K562 (cell line): ENCODE measurements around the gene SRGAP3. TPM values are rescaled to one million over a fixed set of nuclear protein-coding genes. Genes with fewer than 3 reads are reported as not detected.

ENCODE experiments used
- ATAC-seq: fragments of 200-7000 bp; cut with Tn5 transposase; 3 replicates; pipeline ENCODE4 v1.9.1; 2020; ENCODE audit warnings: moderate library complexity
- BruUV-seq: library from RNA; stranded (reverse); fragments of 400-500 nt; replicated peaks from 2 replicates; lab custom pipeline; 2021; lab: Mats Ljungman, UMichigan
- CTCF ChIA-PET: fragments of 300-600 bp; formaldehyde crosslinking; extraction: SDS; loops from one replicate; lab custom pipeline; 2021; ENCODE audit warnings: low intra/inter-chr PET ratio; lab: Yijun Ruan, JAX
- POLR2A ChIA-PET: fragments of 300-600, 350-650 bp; sonication (Branson Sonifier 250); formaldehyde crosslinking; extraction: SDS; loops from one replicate; lab custom pipeline; 2021; ENCODE audit warnings: antibody characterized with exemption, inconsistent platforms; lab: Yijun Ruan, JAX
- DNase-seq, 4 experiments: peaks; one replicate each; pipeline versions ENCODE4 v3.0.0 to v3.0.0-alpha.2; 2011 to 2018; ENCODE audit warnings: low spot score in 3 of 4, mixed read lengths in 3 of 4; ENCODE audit errors: extremely low read depth in 1 of 4
- FAIRE-seq: peaks from 2 replicates; lab custom pipeline; 2011; peaks lifted over from hg19 to GRCh38; lab: Jason Lieb, UNC
- H2AFZ ChIP-seq: 2 replicates; pipeline ENCODE4 v1.6.0; 2011; ENCODE audit warnings: low read depth, low read length, control low read depth, inconsistent platforms
- H3K27ac ChIP-seq: fragments of 200-600 bp; 3 replicates; pipeline ENCODE4 v1.8.0; 2011; ENCODE audit warnings: low read depth, mild to moderate bottlenecking, control low read depth, inconsistent platforms, low read length, moderate library complexity, mixed read lengths; ENCODE audit errors: extremely low read depth
- H3K27me3 ChIP-seq, 2 experiments: fragments of 300-600 bp in 1 of 2; 2 replicates in 1 of 2; 3 replicates in 1 of 2; pipeline versions ENCODE4 v1.6.0 to v1.8.0; 2011; ENCODE audit warnings: inconsistent platforms in 2 of 2, low read length in 2 of 2, mild to moderate bottlenecking in 1 of 2, mixed read lengths in 1 of 2, moderate library complexity in 1 of 2; ENCODE audit not compliant: control insufficient read depth in 2 of 2, insufficient read depth in 2 of 2
- H3K36me3 ChIP-seq: fragments of 300-600 bp; 3 replicates; pipeline ENCODE4 v1.8.0; 2011; ENCODE audit warnings: mild to moderate bottlenecking, low read length, inconsistent platforms; ENCODE audit not compliant: control insufficient read depth, insufficient read depth
- H3K4me1 ChIP-seq, 2 experiments: fragments of 200-600 bp in 1 of 2; replicated peaks in 1 of 2; 2 replicates in 1 of 2; 3 replicates in 1 of 2; pipeline versions ENCODE4 v1.5.1 to v1.8.0; 2011; ENCODE audit warnings: inconsistent platforms in 2 of 2, low read length in 2 of 2, mild to moderate bottlenecking in 1 of 2, mixed read lengths in 1 of 2, moderate library complexity in 1 of 2; ENCODE audit not compliant: control insufficient read depth in 2 of 2, insufficient read depth in 2 of 2
- H3K4me2 ChIP-seq: 2 replicates; pipeline ENCODE4 v1.6.1; 2011; ENCODE audit warnings: low read length, control low read depth, inconsistent platforms, mixed read lengths; ENCODE audit not compliant: insufficient read depth
- H3K4me3 ChIP-seq: fragments of 200-600 bp; sonication (generic), shearing (Covaris generic); 2 replicates; pipeline ENCODE4 v1.5.1; 2016; ENCODE audit warnings: control low read depth, inconsistent platforms
- H3K79me2 ChIP-seq: fragments of 200-600 bp; 3 replicates; pipeline ENCODE4 v1.8.0; 2011; ENCODE audit warnings: low read length, inconsistent platforms; ENCODE audit not compliant: control insufficient read depth, insufficient read depth
- H3K9ac ChIP-seq, 2 experiments: 2 replicates each; pipeline versions ENCODE4 v1.6.0 to v1.6.1; 2011; ENCODE audit warnings: low read depth in 2 of 2, low read length in 2 of 2, control low read depth in 1 of 2, inconsistent platforms in 1 of 2, mild to moderate bottlenecking in 1 of 2, mixed read lengths in 1 of 2; ENCODE audit not compliant: insufficient read depth in 1 of 2
- H3K9me1 ChIP-seq: one replicate; pipeline ENCODE4 v1.6.0; 2011; ENCODE audit warnings: inconsistent platforms, mild to moderate bottlenecking, low read length, moderate library complexity; ENCODE audit not compliant: control insufficient read depth, insufficient read depth
- H3K9me3 ChIP-seq: replicated peaks from 2 replicates; pipeline ENCODE4 v1.5.1; 2011; ENCODE audit warnings: low read depth, low read length, inconsistent platforms; ENCODE audit not compliant: control insufficient read depth, insufficient read depth
- H4K20me1 ChIP-seq: replicated peaks from 2 replicates; pipeline ENCODE4 v1.6.1; 2011; ENCODE audit warnings: low read length, inconsistent platforms, mixed read lengths; ENCODE audit not compliant: control insufficient read depth, insufficient read depth
- ATF3 ChIP-seq, 2 experiments: fragments of 450-650 bp in 1 of 2; sonication (generic) in 1 of 2; formaldehyde crosslinking in 1 of 2; IDR thresholded peaks in 1 of 2; conservative IDR thresholded peaks in 1 of 2; 2 replicates each; pipeline versions ENCODE4 v1.6.1 to v1.8.1; 2016 to 2023; ENCODE audit warnings: mild to moderate bottlenecking in 2 of 2, moderate library complexity in 2 of 2, inconsistent platforms in 1 of 2, missing genetic modification reagents in 1 of 2
- CHCHD3 ChIP-seq: fragments of 250-450 bp; sonication (Bioruptor Pico); IDR thresholded peaks from 2 replicates; pipeline ENCODE4 v2.1.2; 2022; ENCODE audit warnings: mild to moderate bottlenecking
- CREM ChIP-seq: IDR thresholded peaks from 2 replicates; pipeline ENCODE4 v1.6.1; 2014; ENCODE audit warnings: antibody characterized with exemption, low read depth
- E2F5 ChIP-seq: sonication (generic); formaldehyde crosslinking; IDR thresholded peaks from 2 replicates; pipeline ENCODE4 v1.8.0; 2022; ENCODE audit warnings: mild to moderate bottlenecking, missing genetic modification reagents
- FOXO4 ChIP-seq: fragments of 450-650 bp; formaldehyde crosslinking; IDR thresholded peaks from 2 replicates; pipeline ENCODE4 v1.4.0; 2020; ENCODE audit warnings: mild to moderate bottlenecking, moderate library complexity
- JUND ChIP-seq, 2 experiments: IDR thresholded peaks; 2 replicates in 1 of 2; 3 replicates in 1 of 2; pipeline ENCODE4 v1.6.1; 2011; ENCODE audit warnings: borderline replicate concordance in 2 of 2, low read depth in 2 of 2, low read length in 2 of 2, improper control_type of control experiment in 1 of 2, missing biosample characterization in 1 of 2, missing genetic modification characterization in 1 of 2, missing genetic modification reagents in 1 of 2
- LARP7 ChIP-seq: fragments of 450-650 bp; IDR thresholded peaks from 2 replicates; pipeline ENCODE4 v1.6.1; 2016
- MAFF ChIP-seq: IDR thresholded peaks from 2 replicates; pipeline ENCODE4 v1.6.1; 2012; ENCODE audit warnings: low read length, improper control_type of control experiment
- PRPF4 ChIP-seq: fragments of 200-400 bp; formaldehyde crosslinking; IDR thresholded peaks from one replicate; pipeline ENCODE4 v1.6.1; 2017; ENCODE audit warnings: low read length, low read depth, mild to moderate bottlenecking; ENCODE audit not compliant: insufficient read depth, poor library complexity, severe bottlenecking
- RFX7 ChIP-seq: fragments of 250-450 bp; sonication (Bioruptor Pico); IDR thresholded peaks from 2 replicates; pipeline ENCODE4 v1.5.1; 2021; ENCODE audit warnings: mild to moderate bottlenecking
- SMAD3 ChIP-seq: fragments of 450-650 bp; formaldehyde crosslinking; conservative IDR thresholded peaks from 2 replicates; pipeline ENCODE4 v1.4.0; 2020; ENCODE audit warnings: mild to moderate bottlenecking
- SRF ChIP-seq, 2 experiments: fragments of 250-450, 450-650 bp in 1 of 2; sonication (Bioruptor Pico) in 1 of 2; sonication (generic) in 1 of 2; formaldehyde crosslinking; IDR thresholded peaks; 2 replicates each; pipeline versions ENCODE4 v1.5.0 to v1.5.1; 2020 to 2022; ENCODE audit warnings: mild to moderate bottlenecking in 1 of 2, missing genetic modification reagents in 1 of 2
- TEAD1 ChIP-seq, 2 experiments: fragments of 450-650 bp in 1 of 2; sonication (generic) in 1 of 2; formaldehyde crosslinking; IDR thresholded peaks; 2 replicates each; pipeline versions ENCODE4 v1.4.0 to v1.8.0; 2020 to 2022; ENCODE audit warnings: mild to moderate bottlenecking in 2 of 2, missing genetic modification reagents in 1 of 2
- TEAD2 ChIP-seq: fragments of 450-650 bp; IDR thresholded peaks from 2 replicates; pipeline ENCODE4 v1.6.1; 2016; ENCODE audit warnings: missing genetic modification characterization, control low read depth, missing compliant biosample characterization
- ZNF79 ChIP-seq: fragments of 250-450 bp; sonication (Bioruptor Pico); IDR thresholded peaks from 2 replicates; pipeline ENCODE4 v1.4.0; 2020; ENCODE audit warnings: low read depth, mild to moderate bottlenecking, moderate library complexity
- WGBS: fragments of 100-300 bp; shearing (Covaris generic); methylation state at CpG from one replicate; pipeline ENCODE4 v1.1.6; 2016; ENCODE audit warnings: low coverage, mixed read lengths; ENCODE audit not compliant: insufficient coverage; ENCODE audit errors: missing lambda C conversion rate; 5-methylcytosine and 5-hydroxymethylcytosine counted together
- in situ Hi-C: fragments of 300-500 bp; cut with MboI; formaldehyde crosslinking; loops from 4 replicates; pipeline ENCODE4 v1.15.0; 2018; ENCODE audit warnings: inconsistent platforms, mixed read lengths
- intact Hi-C: fragments of 100-400 bp; cut with micrococcal nuclease; formaldehyde crosslinking; loops from 2 replicates; pipeline ENCODE4 v1.14.2; 2022
- polyA plus RNA-seq, 8 experiments: library from polyadenylated mRNA; depleted of rRNA in 4 of 8; stranded (reverse) in 5 of 8; unstranded in 3 of 8; fragments of >200 nt; fragmentation: Nextera tagmentation in 2 of 8; fragmentation: Illumina TruSeq in 1 of 8; extraction: Ambion mirVana in 2 of 8; extraction: Trizol in 1 of 8; gene quantifications; 2 replicates each; pipeline versions ENCODE4 v1.2.1 to v1.2.3, GENCODE V29; 2011 to 2014; ENCODE audit warnings: inconsistent platforms in 1 of 8, missing spikeins in 1 of 8
- total RNA-seq, 7 experiments: library from RNA; depleted of rRNA in 6 of 7; stranded (reverse); fragments of >200 nt in 6 of 7; fragmentation: Illumina TruSeq in 2 of 7; extraction: Trizol in 2 of 7; gene quantifications; 2 replicates each; pipeline versions ENCODE4 v1.2.1 to v1.2.3, GENCODE V29; 2011 to 2021; ENCODE audit warnings: low replicate concordance in 1 of 7
- TF ChIP-seq, protein P1 (sequence below): fragments of 450-650 bp; IDR thresholded peaks from one replicate; pipeline ENCODE4 v1.6.1; 2018; ENCODE audit warnings: mild to moderate bottlenecking, moderate library complexity; ENCODE audit not compliant: partially characterized antibody

The SRGAP3 gene
- total and polyA plus RNA-seq, 9 of the 15 experiments (the other 6 are each of a cell fraction or from before 2014, with no cell fraction given): 0.11 to 0.85 (median 0.35) TPM; not detected in 2

DNA sequence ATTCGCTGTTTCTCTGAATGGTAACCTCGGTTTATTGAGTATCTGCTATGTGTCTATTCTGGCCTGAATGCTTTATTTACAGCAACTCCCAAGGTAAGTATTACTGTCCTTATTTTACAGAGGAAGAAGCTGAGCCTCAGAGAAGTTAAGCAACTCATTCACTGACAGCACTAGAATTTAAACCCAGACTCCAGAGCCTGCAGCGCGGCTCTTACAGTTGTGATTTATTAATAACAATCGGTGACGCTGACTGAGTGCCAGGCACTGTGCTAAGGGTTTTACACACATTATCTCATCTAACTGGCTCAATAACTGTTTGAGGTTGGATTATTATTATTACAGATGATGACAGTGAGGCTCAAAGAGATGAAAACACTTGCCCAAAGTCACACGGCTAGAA is 19.6 kb downstream of the SRGAP3 start:
- in situ Hi-C loops: loop anchor here (5.0 kb wide), 1 partner anchor 72 kb away; no protein-coding TSS in a partner anchor

More for the DNA sequence above, 19.6 kb downstream of the SRGAP3 start:
- Histone ChIP-seq H3K4me3 (no peak overlapping the region), H3K27me3 (peaks cover 40 to 52% of the 10 kb centered on the region in 2 experiments), H3K79me2 (no peaks in the 10 kb centered on the region), H3K9ac (no peak overlapping the region), H3K4me1 (no peaks in the 10 kb centered on the region), H3K9me3 (no peaks in the 10 kb centered on the region), H3K4me2 (no peak overlapping the region), H3K36me3 (no peaks in the 10 kb centered on the region), H3K9me1 (no peaks in the 10 kb centered on the region), H2AFZ (no peak overlapping the region), H4K20me1 (no peaks in the 10 kb centered on the region), H3K27ac (no peak overlapping the region)
- intact Hi-C loops: no loop called here
- WGBS: 2% methylated on average over 7 of the region's 7 CpGs
- TF ChIP-seq PRPF4 (no peak), ATF3 (IDR thresholded peaks at IDR 0.05) (no peak), ATF3 (CRISPR knock-in tag; conservative IDR thresholded peaks at IDR 0.05) (no peak), JUND (IDR thresholded peaks at IDR 0.05; ENCODE audit: borderline replicate concordance, low read depth, low read length) (no peak), JUND (tag; IDR thresholded peaks at IDR 0.05; ENCODE audit: borderline replicate concordance, low read depth, low read length) (no peak), LARP7 (no peak), FOXO4 (CRISPR knock-in tag) (no peak), SRF (CRISPR knock-in tag; IDR thresholded peaks at IDR 0.05) (no peak), ZNF79 (no peak), SMAD3 (CRISPR knock-in tag) (no peak), RFX7 (CRISPR knock-in tag) (no peak), CREM (no peak), E2F5 (CRISPR knock-in tag) (no peak), CHCHD3 (CRISPR knock-in tag) (no peak), TEAD1 (CRISPR knock-in tag; IDR thresholded peaks at IDR 0.05) (no peak), MAFF (no peak), TEAD2 (tag) (no peak)
- TF ChIP-seq, protein P1, sequence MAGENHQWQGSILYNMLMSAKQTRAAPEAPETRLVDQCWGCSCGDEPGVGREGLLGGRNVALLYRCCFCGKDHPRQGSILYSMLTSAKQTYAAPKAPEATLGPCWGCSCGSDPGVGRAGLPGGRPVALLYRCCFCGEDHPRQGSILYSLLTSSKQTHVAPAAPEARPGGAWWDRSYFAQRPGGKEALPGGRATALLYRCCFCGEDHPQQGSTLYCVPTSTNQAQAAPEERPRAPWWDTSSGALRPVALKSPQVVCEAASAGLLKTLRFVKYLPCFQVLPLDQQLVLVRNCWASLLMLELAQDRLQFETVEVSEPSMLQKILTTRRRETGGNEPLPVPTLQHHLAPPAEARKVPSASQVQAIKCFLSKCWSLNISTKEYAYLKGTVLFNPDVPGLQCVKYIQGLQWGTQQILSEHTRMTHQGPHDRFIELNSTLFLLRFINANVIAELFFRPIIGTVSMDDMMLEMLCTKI: no peak
- DNase-seq (no peak), FAIRE-seq (no peak), ATAC-seq (no peak)
- ChIA-PET POLR2A (interaction anchor here (2.0 kb wide), 1 partner anchor 15 kb away, joined by 6 read pairs; no protein-coding TSS in a partner anchor), CTCF (no interaction called here)
- BruUV-seq: no TSS peak
